Endothelial cell of umbilical vein (primary cell): ENCODE data around the gene LDLRAD3. TPM values are rescaled to one million over a fixed set of nuclear protein-coding genes. Genes with fewer than 3 reads are reported as not detected.

Experiments used
- BruUV-seq: library from RNA; stranded (reverse); fragments of 400-500 nt; replicated peaks from 2 replicates; lab custom pipeline; 2021; lab: Mats Ljungman, UMichigan
- CTCF ChIA-PET: fragments of 300-600, 350-600 bp; sonication (Branson Sonifier 250); formaldehyde crosslinking; loops from one replicate; lab custom pipeline; 2021; ENCODE audit warnings: antibody characterized with exemption, inconsistent platforms; lab: Charles Lee
- POLR2A ChIA-PET: fragments of 300-600, 350-600 bp; sonication (Branson Sonifier 250); formaldehyde crosslinking; loops from one replicate; lab custom pipeline; 2021; ENCODE audit warnings: antibody characterized with exemption, inconsistent platforms; lab: Charles Lee
- DNase-seq: peaks from one replicate; pipeline ENCODE4 v3.0.0-alpha.2; 2011; ENCODE audit warnings: low read depth, low spot score
- FAIRE-seq: peaks from 2 replicates; lab custom pipeline; 2011; peaks lifted over from hg19 to GRCh38; lab: Jason Lieb, UNC
- H2AFZ ChIP-seq: 2 replicates; pipeline ENCODE4 v1.6.0; 2012; ENCODE audit warnings: low read depth, low read length, control low read depth, inconsistent platforms
- H3K27ac ChIP-seq: 2 replicates; pipeline ENCODE4 v1.5.1; 2011; ENCODE audit warnings: low read depth, mild to moderate bottlenecking, control low read depth, low read length, moderate library complexity; ENCODE audit not compliant: insufficient read depth
- H3K27me3 ChIP-seq, 2 experiments: 2 replicates each; pipeline versions ENCODE4 v1.6.0 to v1.6.1; 2011; ENCODE audit warnings: low read length in 2 of 2, mixed read lengths in 1 of 2; ENCODE audit not compliant: control insufficient read depth in 2 of 2, insufficient read depth in 2 of 2
- H3K36me3 ChIP-seq, 2 experiments: 2 replicates in 1 of 2; 3 replicates in 1 of 2; pipeline ENCODE4 v1.5.1; 2011; ENCODE audit warnings: low read length in 2 of 2, mild to moderate bottlenecking in 1 of 2, moderate library complexity in 1 of 2; ENCODE audit not compliant: control insufficient read depth in 2 of 2, insufficient read depth in 2 of 2; ENCODE audit errors: extremely low read depth in 1 of 2
- H3K4me1 ChIP-seq: 3 replicates; pipeline ENCODE4 v1.5.1; 2011; ENCODE audit warnings: mild to moderate bottlenecking, low read length; ENCODE audit not compliant: control insufficient read depth, insufficient read depth; ENCODE audit errors: extremely low read depth
- H3K4me2 ChIP-seq: 2 replicates; pipeline ENCODE4 v1.6.1; 2011; ENCODE audit warnings: low read length, control low read depth, mixed read lengths; ENCODE audit not compliant: insufficient read depth
- H3K4me3 ChIP-seq, 3 experiments: fragments of 200-600 bp in 1 of 3; sonication (generic), shearing (Covaris generic) in 1 of 3; replicated peaks in 1 of 3; 2 replicates each; pipeline ENCODE4 v1.5.1; 2011 to 2016; ENCODE audit warnings: control low read depth in 3 of 3, low read length in 3 of 3, mild to moderate bottlenecking in 2 of 3, inconsistent platforms in 1 of 3, low read depth in 1 of 3, moderate library complexity in 1 of 3; ENCODE audit not compliant: insufficient read depth in 1 of 3
- H3K79me2 ChIP-seq: 2 replicates; pipeline ENCODE4 v1.6.0; 2012; ENCODE audit warnings: low read length, inconsistent platforms; ENCODE audit not compliant: control insufficient read depth, insufficient read depth
- H3K9ac ChIP-seq: replicated peaks from 2 replicates; pipeline ENCODE3; 2011; ENCODE audit warnings: low read length, control low read depth; ENCODE audit not compliant: insufficient read depth; ENCODE audit errors: extremely low read depth
- H3K9me1 ChIP-seq: replicated peaks from 3 replicates; pipeline ENCODE4 v1.6.0; 2011; ENCODE audit warnings: mild to moderate bottlenecking, low read length; ENCODE audit not compliant: control insufficient read depth, insufficient read depth; ENCODE audit errors: extremely low read depth
- H3K9me3 ChIP-seq: replicated peaks from 2 replicates; pipeline ENCODE4 v1.5.1; 2012; ENCODE audit warnings: low read length, inconsistent platforms; ENCODE audit not compliant: control insufficient read depth, insufficient read depth
- H4K20me1 ChIP-seq: replicated peaks from 2 replicates; pipeline ENCODE3; 2011; ENCODE audit warnings: mild to moderate bottlenecking, low read length; ENCODE audit not compliant: control insufficient read depth, insufficient read depth; ENCODE audit errors: extremely low read depth
- EZH2 ChIP-seq: IDR thresholded peaks from 2 replicates; pipeline ENCODE4 v1.6.1; 2012; ENCODE audit warnings: borderline replicate concordance, low read depth, mild to moderate bottlenecking, moderate library complexity, low read length, inconsistent platforms; ENCODE audit not compliant: severe bottlenecking
- FOS ChIP-seq: IDR thresholded peaks from 2 replicates; pipeline ENCODE4 v1.6.1; 2011; ENCODE audit warnings: mild to moderate bottlenecking, low read length, moderate library complexity, borderline replicate concordance; ENCODE audit not compliant: insufficient read depth
- GATA2 ChIP-seq: IDR thresholded peaks from 2 replicates; pipeline ENCODE4 v1.7.0; 2011; ENCODE audit warnings: low read depth, mild to moderate bottlenecking, moderate library complexity, mixed read lengths, low read length; ENCODE audit not compliant: insufficient read length, insufficient read depth
- JUN ChIP-seq: IDR thresholded peaks from 2 replicates; pipeline ENCODE4 v1.6.1; 2011; ENCODE audit warnings: borderline replicate concordance, low read depth; ENCODE audit not compliant: insufficient read length, insufficient read depth
- MYC ChIP-seq: IDR thresholded peaks from one replicate; pipeline ENCODE4 v1.6.1; 2011; ENCODE audit warnings: mild to moderate bottlenecking, low read depth, low read length
- POLR2A ChIP-seq: IDR thresholded peaks from 2 replicates; pipeline ENCODE4 v1.6.1; 2012; ENCODE audit warnings: low read depth, mild to moderate bottlenecking, control low read depth, low read length
- POLR2AphosphoS5 ChIP-seq: IDR thresholded peaks from 2 replicates; pipeline ENCODE4 v1.6.1; 2012; ENCODE audit warnings: low read depth, mild to moderate bottlenecking, control low read depth, low read length, moderate library complexity; ENCODE audit not compliant: insufficient read depth
- dilution Hi-C: fragments of 300-500 bp; cut with MboI; formaldehyde crosslinking; loops from one replicate; pipeline ENCODE4 v1.15.0; 2019; ENCODE audit warnings: low sequenced_read_pairs; ENCODE audit not compliant: extremely low pct_ligation_motif_present
- intact Hi-C: fragments of 100-400 bp; cut with micrococcal nuclease; formaldehyde crosslinking; loops from one replicate; pipeline ENCODE4 v1.10.0; 2022
- polyA plus RNA-seq, 4 experiments: library from polyadenylated mRNA; depleted of rRNA in 3 of 4; stranded (reverse) in 3 of 4; unstranded in 1 of 4; fragments of >200 nt; gene quantifications; 2 replicates each; pipeline versions ENCODE4 v1.2.1 to v1.2.3, GENCODE V29; 2011 to 2012; ENCODE audit warnings: missing spikeins in 1 of 4
- total RNA-seq: library from RNA; stranded (reverse); gene quantifications from 2 replicates; pipeline ENCODE4 v1.2.3, GENCODE V29; 2021
- TF ChIP-seq, protein P1 (sequence below), 2 donors: IDR thresholded peaks; 1 replicate in 1 of 2; 2 replicates in 1 of 2; pipeline ENCODE4 v1.5.1; 2011; ENCODE audit warnings: low read length in 2 of 2, mild to moderate bottlenecking in 2 of 2, moderate library complexity in 2 of 2, control low read depth in 1 of 2, inconsistent platforms in 1 of 2, low read depth in 1 of 2; ENCODE audit not compliant: insufficient read depth in 1 of 2; ENCODE audit errors: extremely low read depth in 1 of 2
- TF ChIP-seq, protein P2 (sequence below): IDR thresholded peaks from 2 replicates; pipeline ENCODE4 v1.6.1; 2011; ENCODE audit not compliant: insufficient read depth, insufficient read length

LDLRAD3 gene
- total and polyA plus RNA-seq, 2 donors (not counting 3 experiments of a cell fraction or from before 2014, with no cell fraction given): 17.9 to 25.1 TPM

DNA sequence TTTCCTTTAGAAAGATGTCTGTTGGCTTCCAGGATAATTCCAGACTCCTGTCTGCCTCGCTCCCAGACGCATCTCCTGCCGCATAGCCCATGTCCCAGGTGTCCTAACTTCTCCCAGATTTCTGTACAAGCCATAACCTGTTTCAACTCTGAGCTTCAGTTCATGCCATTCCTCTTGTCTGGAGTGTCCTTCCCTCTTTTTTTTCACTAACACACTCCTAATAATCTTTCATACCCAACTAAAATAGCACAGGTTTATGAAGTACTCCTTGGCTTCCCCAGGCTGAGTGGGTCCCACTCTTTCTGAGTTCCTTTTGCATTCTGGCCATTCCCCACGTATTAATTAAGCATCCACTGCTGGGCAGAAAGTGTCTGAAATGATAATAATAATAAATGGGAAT lies 123.0 kb downstream of the LDLRAD3 start:
- ChIA-PET CTCF (interaction anchor here (1.0 to 2.0 kb wide), 2 partner anchors 11 to 245 kb away, joined by 4 to 5 read pairs; no protein-coding TSS in a partner anchor), POLR2A (no interaction called here)
- DNase-seq (no peak), FAIRE-seq (no peak)
- H3K27ac ChIP-seq: no peak overlapping the region
- H4K20me1 ChIP-seq: no peaks in the 10 kb centered on the region
- H3K9me3 ChIP-seq: no peaks in the 10 kb centered on the region
- dilution Hi-C loops: no loop called here
- H2AFZ ChIP-seq: no peak overlapping the region
- no TSS peak for BruUV-seq
- H3K9me1 ChIP-seq: no peaks in the 10 kb centered on the region
- no peaks in the 10 kb centered on the region for H3K79me2 ChIP-seq
- no peak overlapping the region for H3K4me3 ChIP-seq
- no peaks in the 10 kb centered on the region for H3K36me3 ChIP-seq
- TF ChIP-seq GATA2 (no peak), FOS (no peak), MYC (no peak), EZH2 (no peak), POLR2AphosphoS5 (no peak), JUN (no peak), POLR2A (no peak)
- TF ChIP-seq, protein P1, sequence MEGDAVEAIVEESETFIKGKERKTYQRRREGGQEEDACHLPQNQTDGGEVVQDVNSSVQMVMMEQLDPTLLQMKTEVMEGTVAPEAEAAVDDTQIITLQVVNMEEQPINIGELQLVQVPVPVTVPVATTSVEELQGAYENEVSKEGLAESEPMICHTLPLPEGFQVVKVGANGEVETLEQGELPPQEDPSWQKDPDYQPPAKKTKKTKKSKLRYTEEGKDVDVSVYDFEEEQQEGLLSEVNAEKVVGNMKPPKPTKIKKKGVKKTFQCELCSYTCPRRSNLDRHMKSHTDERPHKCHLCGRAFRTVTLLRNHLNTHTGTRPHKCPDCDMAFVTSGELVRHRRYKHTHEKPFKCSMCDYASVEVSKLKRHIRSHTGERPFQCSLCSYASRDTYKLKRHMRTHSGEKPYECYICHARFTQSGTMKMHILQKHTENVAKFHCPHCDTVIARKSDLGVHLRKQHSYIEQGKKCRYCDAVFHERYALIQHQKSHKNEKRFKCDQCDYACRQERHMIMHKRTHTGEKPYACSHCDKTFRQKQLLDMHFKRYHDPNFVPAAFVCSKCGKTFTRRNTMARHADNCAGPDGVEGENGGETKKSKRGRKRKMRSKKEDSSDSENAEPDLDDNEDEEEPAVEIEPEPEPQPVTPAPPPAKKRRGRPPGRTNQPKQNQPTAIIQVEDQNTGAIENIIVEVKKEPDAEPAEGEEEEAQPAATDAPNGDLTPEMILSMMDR (IDR thresholded peaks at IDR 0.05; ENCODE audit: extremely low read depth in 1 of 2, insufficient read depth in 1 of 2, low read depth in 1 of 2, low read length in 2 of 2): no peak
- TF ChIP-seq, protein P2, sequence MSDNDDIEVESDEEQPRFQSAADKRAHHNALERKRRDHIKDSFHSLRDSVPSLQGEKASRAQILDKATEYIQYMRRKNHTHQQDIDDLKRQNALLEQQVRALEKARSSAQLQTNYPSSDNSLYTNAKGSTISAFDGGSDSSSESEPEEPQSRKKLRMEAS: no peak
- no peak overlapping the region for H3K9ac ChIP-seq
- peaks cover 2% of the 10 kb centered on the region for H3K4me1 ChIP-seq
- no peak overlapping the region for H3K4me2 ChIP-seq
- no peaks in the 10 kb centered on the region for H3K27me3 ChIP-seq
- intact Hi-C loops: no loop called here
